Left forelimb (tissue), 1 donor: ENCODE data around the gene OR2M5.

Experiments used
- DNase-seq: peaks from one replicate; pipeline ENCODE4 v3.0.0-alpha.2; 2018; ENCODE audit warnings: low spot score

The OR2M5 gene

GRCh38 chr1:248144513-248145198 is at the start of gene OR2M5:
Gene OR2M5 (plus strand): TSS chr1:248145148. CDS start chr1:248145148, 0 bp downstream.
- DNase-seq, result no peak

GRCh38 chr1:248098529-248098928 is 46.4 kb upstream of the OR2M5 start:
- DNase-seq, result no peak

GRCh38 chr1:248102847-248103246 is 42.1 kb upstream of the OR2M5 start:
- DNase-seq, result no peak

GRCh38 chr1:248111157-248111556 is 33.8 kb upstream of the OR2M5 start:
- no peak for DNase-seq

GRCh38 chr1:248114890-248115289 is 30.1 kb upstream of the OR2M5 start:
- DNase-seq, result no peak

GRCh38 chr1:248127653-248128052 is 17.3 kb upstream of the OR2M5 start:
- DNase-seq, result no peak

GRCh38 chr1:248136811-248137210 is 8.1 kb upstream of the OR2M5 start:
- no peak for DNase-seq

- DNase-seq, result no peak
Measured at GRCh38 chr1:248140846-248141245, 4.1 kb upstream of the OR2M5 start.

GRCh38 chr1:248143311-248143710 is 1.6 kb upstream of the OR2M5 start:
- DNase-seq, result no peak

- DNase-seq, result no peak
Measured at GRCh38 chr1:248152056-248152827, 7.3 kb downstream of the OR2M5 start.

- DNase-seq, result no peak
Measured at GRCh38 chr1:248155927-248156326, 11.0 kb downstream of the OR2M5 start.

- no peak for DNase-seq
Measured at GRCh38 chr1:248158758-248159157, 13.8 kb downstream of the OR2M5 start.

- DNase-seq, result no peak
Measured at GRCh38 chr1:248164031-248164430, 19.1 kb downstream of the OR2M5 start.

- DNase-seq, result no peak
Measured at GRCh38 chr1:248165186-248165585, 20.2 kb downstream of the OR2M5 start.

GRCh38 chr1:248174521-248174920 is 29.6 kb downstream of the OR2M5 start, which contains the start of gene OR2M2:
Gene OR2M2 (plus strand): TSS chr1:248174821. CDS start chr1:248179986, 5,165 bp downstream.
- no peak for DNase-seq

- DNase-seq, result no peak
Measured at GRCh38 chr1:248183996-248184395, 39.0 kb downstream of the OR2M5 start.

GRCh38 chr1:248187363-248187762 is 42.4 kb downstream of the OR2M5 start:
- DNase-seq, result no peak

GRCh38 chr1:248189026-248189425 is 44.1 kb downstream of the OR2M5 start:
- no peak for DNase-seq

GRCh38 chr1:248194117-248194516 is 49.2 kb downstream of the OR2M5 start:
- DNase-seq, result no peak
